HepG2 (cell line): ENCODE data around the gene SEMA4B. TPM values are rescaled to one million over a fixed set of nuclear protein-coding genes. Genes with fewer than 3 reads are reported as not detected.
A peak's percentile ranks its signal among the peaks of the same experiment; 100 is the strongest.

Experiments used
- ATAC-seq: fragments of 200-7000 bp; cut with Tn5 transposase; 3 replicates; pipeline ENCODE4 v1.9.1; 2020; ENCODE audit warnings: mild to moderate bottlenecking, moderate library complexity
- BruUV-seq: library from RNA; stranded (reverse); fragments of 400-500 nt; replicated peaks from 2 replicates; lab custom pipeline; 2021; lab: Mats Ljungman, UMichigan
- CTCF ChIA-PET: fragments of 300-600 bp; formaldehyde crosslinking; extraction: SDS; loops from one replicate; lab custom pipeline; 2021; ENCODE audit warnings: low total read pairs, inconsistent platforms, low intra/inter-chr PET ratio; lab: Yijun Ruan, JAX
- POLR2A ChIA-PET: fragments of 350-600 bp; sonication (Branson Sonifier 250); formaldehyde crosslinking; loops from one replicate; lab custom pipeline; 2020; ENCODE audit warnings: antibody characterized with exemption, inconsistent platforms; lab: Yijun Ruan, JAX
- DNase-seq: peaks from one replicate; pipeline ENCODE4 v3.0.0-alpha.2; 2015; ENCODE audit warnings: low spot score
- FAIRE-seq: peaks from 3 replicates; lab custom pipeline; 2011; peaks lifted over from hg19 to GRCh38; lab: Jason Lieb, UNC
- H2AFZ ChIP-seq: one replicate; pipeline ENCODE4 v1.6.1; 2011; ENCODE audit warnings: low read length, inconsistent platforms
- H3K27ac ChIP-seq: fragments of 300-600 bp; 3 replicates; pipeline ENCODE4 v1.8.0; 2011; ENCODE audit warnings: mixed run types, mild to moderate bottlenecking, mixed read lengths, low read length, inconsistent platforms; ENCODE audit not compliant: insufficient read depth; ENCODE audit errors: extremely low read length
- H3K27me3 ChIP-seq, 2 experiments: fragments of 200-600 bp in 1 of 2; 2 replicates in 1 of 2; 3 replicates in 1 of 2; pipeline versions ENCODE4 v1.6.0 to v1.8.0; 2011; ENCODE audit warnings: low read length in 2 of 2, mild to moderate bottlenecking in 2 of 2, moderate library complexity in 2 of 2, inconsistent platforms in 1 of 2; ENCODE audit not compliant: insufficient read depth in 2 of 2, control insufficient read depth in 1 of 2
- H3K36me3 ChIP-seq, 2 experiments: fragments of 200-600 bp in 1 of 2; replicated peaks in 1 of 2; 2 replicates in 1 of 2; 3 replicates in 1 of 2; pipeline versions ENCODE4 v1.5.1 to v1.8.0; 2011; ENCODE audit warnings: low read length in 2 of 2, inconsistent platforms in 1 of 2; ENCODE audit not compliant: insufficient read depth in 2 of 2, control insufficient read depth in 1 of 2
- H3K4me1 ChIP-seq: 2 replicates; pipeline ENCODE4 v1.5.1; 2012; ENCODE audit warnings: low read length, inconsistent platforms; ENCODE audit not compliant: insufficient read depth
- H3K4me2 ChIP-seq: 2 replicates; pipeline ENCODE4 v1.6.0; 2011; ENCODE audit warnings: low read depth, low read length, inconsistent platforms
- H3K4me3 ChIP-seq, 3 experiments: fragments of 200-600 bp in 1 of 3; sonication (generic), shearing (Covaris generic) in 1 of 3; replicated peaks in 1 of 3; 2 replicates each; pipeline ENCODE4 v1.5.1; 2011 to 2016; ENCODE audit warnings: low read length in 3 of 3, inconsistent platforms in 2 of 3, low read depth in 2 of 3, mild to moderate bottlenecking in 2 of 3, control low read depth in 1 of 3, mixed read lengths in 1 of 3; ENCODE audit not compliant: insufficient read depth in 1 of 3
- H3K79me2 ChIP-seq: one replicate; pipeline ENCODE4 v1.6.1; 2011; ENCODE audit warnings: low read length, inconsistent platforms; ENCODE audit not compliant: insufficient read depth
- H3K9ac ChIP-seq: 2 replicates; pipeline ENCODE4 v1.6.0; 2011; ENCODE audit warnings: mild to moderate bottlenecking, low read depth, low read length, inconsistent platforms; ENCODE audit not compliant: insufficient read depth
- H3K9me3 ChIP-seq: 2 replicates; pipeline ENCODE4 v1.5.1; 2012; ENCODE audit warnings: mild to moderate bottlenecking, low read length
- H4K20me1 ChIP-seq: 2 replicates; pipeline ENCODE4 v1.6.0; 2011; ENCODE audit warnings: inconsistent platforms, mild to moderate bottlenecking, low read length, moderate library complexity; ENCODE audit not compliant: insufficient read depth
- CCDC6 ChIP-seq: sonication (generic); formaldehyde crosslinking; IDR thresholded peaks from 2 replicates; pipeline ENCODE4 v1.8.1; 2022; ENCODE audit warnings: mild to moderate bottlenecking, missing genetic modification reagents, moderate library complexity
- CREM ChIP-seq, 2 experiments: sonication (generic) in 1 of 2; formaldehyde crosslinking in 1 of 2; IDR thresholded peaks; 2 replicates each; pipeline versions ENCODE4 v1.4.0 to v1.6.1; 2016 to 2020; ENCODE audit warnings: antibody characterized with exemption in 1 of 2, mild to moderate bottlenecking in 1 of 2, missing genetic modification reagents in 1 of 2
- FOXK2 ChIP-seq: fragments of 450-650 bp; IDR thresholded peaks from 2 replicates; pipeline ENCODE4 v1.6.1; 2016
- GATAD1 ChIP-seq: IDR thresholded peaks from 2 replicates; pipeline ENCODE4 v1.6.1; 2016; ENCODE audit warnings: missing genetic modification reagents, missing compliant biosample characterization
- KAT7 ChIP-seq: IDR thresholded peaks from 2 replicates; pipeline ENCODE4 v1.6.1; 2018; ENCODE audit warnings: borderline replicate concordance, missing compliant biosample characterization
- KLF12 ChIP-seq: sonication (generic); formaldehyde crosslinking; IDR thresholded peaks from 2 replicates; pipeline ENCODE4 v1.4.0; 2020; ENCODE audit warnings: missing genetic modification reagents, borderline replicate concordance
- KLF9 ChIP-seq: IDR thresholded peaks from 2 replicates; pipeline ENCODE4 v1.6.1; 2016; ENCODE audit warnings: low read depth
- PHB2 ChIP-seq: fragments of 450-650 bp; IDR thresholded peaks from 2 replicates; pipeline ENCODE4 v1.6.1; 2018; ENCODE audit not compliant: partially characterized antibody
- RBAK ChIP-seq: sonication (generic); formaldehyde crosslinking; IDR thresholded peaks from 2 replicates; pipeline ENCODE4 v1.5.1; 2020; ENCODE audit warnings: mild to moderate bottlenecking, missing genetic modification reagents
- ZFAT ChIP-seq: sonication (generic); formaldehyde crosslinking; conservative IDR thresholded peaks from 2 replicates; pipeline ENCODE4 v1.8.1; 2023; ENCODE audit warnings: missing genetic modification reagents, inconsistent platforms
- ZNF274 ChIP-seq: sonication (generic); formaldehyde crosslinking; IDR thresholded peaks from 2 replicates; pipeline ENCODE4 v1.5.1; 2020; ENCODE audit warnings: mild to moderate bottlenecking, missing genetic modification reagents
- ZNF530 ChIP-seq: sonication (generic); formaldehyde crosslinking; IDR thresholded peaks from 2 replicates; pipeline ENCODE4 v1.5.0; 2020; ENCODE audit warnings: low read depth, mild to moderate bottlenecking, missing genetic modification reagents
- ZNF670 ChIP-seq: sonication (generic); formaldehyde crosslinking; IDR thresholded peaks from 2 replicates; pipeline ENCODE4 v1.8.0; 2022; ENCODE audit warnings: mild to moderate bottlenecking, missing genetic modification reagents, borderline replicate concordance
- WGBS: methylation state at CpG from one replicate; pipeline ENCODE4 v1.1.6; 2017; ENCODE audit warnings: low lambda C conversion rate; 5-methylcytosine and 5-hydroxymethylcytosine counted together
- in situ Hi-C: cut with HindIII; loops from 2 replicates; pipeline ENCODE4 v1.10.0; 2017; ENCODE audit warnings: low pct_unique_long_range_greater_than_20kb; ENCODE audit not compliant: extremely low pct_ligation_motif_present
- intact Hi-C: fragments of 100-400 bp; cut with micrococcal nuclease; formaldehyde crosslinking; loops from one replicate; pipeline ENCODE4 v1.10.0; 2022; ENCODE audit not compliant: unreplicated experiment
- polyA plus RNA-seq, 8 experiments: library from polyadenylated mRNA; depleted of rRNA in 3 of 8; stranded (reverse) in 7 of 8; unstranded in 1 of 8; fragments of >200 nt; fragmentation: Illumina TruSeq in 4 of 8; extraction: Trizol in 4 of 8; gene quantifications; 2 replicates each; pipeline versions ENCODE4 v1.2.1 to v1.2.3, GENCODE V29; 2011 to 2016; ENCODE audit warnings: low read depth in 4 of 8, missing spikeins in 1 of 8, mixed read lengths in 1 of 8; ENCODE audit not compliant: insufficient read depth in 1 of 8
- total RNA-seq, 5 experiments: library from RNA; depleted of rRNA; stranded (reverse); fragments of >200 nt; fragmentation: Illumina TruSeq; extraction: Trizol; gene quantifications; 2 replicates each; pipeline ENCODE4 v1.2.3, GENCODE V29; 2016; ENCODE audit warnings: low read depth in 1 of 5
- TF ChIP-seq, protein P1 (sequence below): sonication (generic); formaldehyde crosslinking; IDR thresholded peaks from 2 replicates; pipeline ENCODE4 v1.4.0; 2020; ENCODE audit warnings: mild to moderate bottlenecking, missing genetic modification reagents
- TF ChIP-seq, protein P2 (sequence below): sonication (generic); formaldehyde crosslinking; IDR thresholded peaks from 2 replicates; pipeline ENCODE4 v1.8.1; 2022; ENCODE audit warnings: mild to moderate bottlenecking, missing genetic modification reagents

The SEMA4B gene
- total and polyA plus RNA-seq, 2 of the 13 experiments (the other 11 are each of a cell fraction or from before 2014, with no cell fraction given): 2.1 to 17.0 TPM

DNA sequence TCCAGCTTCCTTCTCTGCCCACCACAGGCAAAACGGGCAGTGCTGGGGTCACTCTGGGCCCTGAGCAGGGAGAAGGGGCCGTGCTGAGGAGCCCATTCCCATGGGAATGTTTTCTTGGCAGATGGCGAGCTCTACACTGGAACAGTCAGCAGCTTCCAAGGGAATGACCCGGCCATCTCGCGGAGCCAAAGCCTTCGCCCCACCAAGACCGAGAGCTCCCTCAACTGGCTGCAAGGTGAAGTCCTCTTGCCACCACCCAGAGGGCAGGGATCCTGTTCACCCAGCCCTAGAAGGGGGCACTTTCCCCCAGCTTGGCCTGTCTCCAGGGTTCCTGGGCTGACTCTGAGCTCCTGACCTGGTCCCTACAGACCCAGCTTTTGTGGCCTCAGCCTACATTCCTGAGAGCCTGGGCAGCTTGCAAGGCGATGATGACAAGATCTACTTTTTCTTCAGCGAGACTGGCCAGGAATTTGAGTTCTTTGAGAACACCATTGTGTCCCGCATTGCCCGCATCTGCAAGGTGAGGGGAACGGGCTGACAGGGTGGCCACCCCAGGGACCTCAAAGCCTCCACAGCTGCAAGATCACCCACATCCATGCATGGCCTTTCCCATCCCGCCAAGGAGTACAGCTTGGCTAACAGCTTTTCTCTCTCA lies 20.2 kb downstream of the SEMA4B start (continued):
- TF ChIP-seq ZNF274 (CRISPR knock-in tag) (no peak), FOXK2 (no peak), GATAD1 (0 out of 2 replicates have a peak, but pooled peaks have one; percentile 19), CCDC6 (CRISPR knock-in tag) (peak; percentile 34; the same call in 1 of the 2 replicates)
- TF ChIP-seq, protein P1, sequence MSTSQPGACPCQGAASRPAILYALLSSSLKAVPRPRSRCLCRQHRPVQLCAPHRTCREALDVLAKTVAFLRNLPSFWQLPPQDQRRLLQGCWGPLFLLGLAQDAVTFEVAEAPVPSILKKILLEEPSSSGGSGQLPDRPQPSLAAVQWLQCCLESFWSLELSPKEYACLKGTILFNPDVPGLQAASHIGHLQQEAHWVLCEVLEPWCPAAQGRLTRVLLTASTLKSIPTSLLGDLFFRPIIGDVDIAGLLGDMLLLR (CRISPR knock-in tag): peak; percentile 24; the same call in 1 of the 2 replicates

DNA sequence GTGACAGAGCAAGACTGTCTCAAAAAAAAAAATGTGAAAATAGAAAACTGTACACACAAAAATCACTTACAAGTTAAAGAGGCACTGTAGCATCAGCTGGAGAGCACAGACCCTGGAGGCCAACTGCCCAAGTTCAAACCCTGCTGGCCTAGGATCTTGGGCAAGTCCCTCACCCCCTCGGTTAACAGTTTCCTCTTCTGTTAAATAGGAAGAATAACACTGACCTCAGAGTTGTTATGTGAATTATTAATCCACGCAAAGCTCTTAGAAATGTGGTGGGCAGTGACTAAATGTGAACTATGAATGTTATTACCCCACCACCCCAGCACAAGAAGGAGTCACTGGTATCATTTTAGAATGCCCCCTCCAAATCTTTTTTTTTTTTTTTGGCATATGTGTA lies 21.4 kb downstream of the SEMA4B start:
- Histone ChIP-seq H3K9me3 (no peaks in the 10 kb centered on the region), H3K9ac (no peak overlapping the region), H3K36me3 (peaks cover 13 to 37% of the 10 kb centered on the region in 2 experiments), H3K79me2 (no peaks in the 10 kb centered on the region), H3K4me1 (no peaks in the 10 kb centered on the region), H2AFZ (no peak overlapping the region), H3K27ac (no peak overlapping the region), H3K27me3 (no peaks in the 10 kb centered on the region), H4K20me1 (no peaks in the 10 kb centered on the region), H3K4me2 (no peak overlapping the region), H3K4me3 (no peak overlapping the region)
- no peak for TF ChIP-seq RBAK (CRISPR knock-in tag)
- TF ChIP-seq ZFAT (CRISPR knock-in tag): no peak
- no peak for TF ChIP-seq KLF12 (CRISPR knock-in tag)
- no peak for TF ChIP-seq ZNF670
- no peak for TF ChIP-seq CREM (IDR thresholded peaks at IDR 0.05)
- TF ChIP-seq CREM (CRISPR knock-in tag; IDR thresholded peaks at IDR 0.05): no peak
- TF ChIP-seq ZNF530 (CRISPR knock-in tag): no peak
- TF ChIP-seq KAT7: no peak
- TF ChIP-seq PHB2: no peak
- no peak for TF ChIP-seq KLF9 (CRISPR knock-in tag)
- TF ChIP-seq, protein P2, sequence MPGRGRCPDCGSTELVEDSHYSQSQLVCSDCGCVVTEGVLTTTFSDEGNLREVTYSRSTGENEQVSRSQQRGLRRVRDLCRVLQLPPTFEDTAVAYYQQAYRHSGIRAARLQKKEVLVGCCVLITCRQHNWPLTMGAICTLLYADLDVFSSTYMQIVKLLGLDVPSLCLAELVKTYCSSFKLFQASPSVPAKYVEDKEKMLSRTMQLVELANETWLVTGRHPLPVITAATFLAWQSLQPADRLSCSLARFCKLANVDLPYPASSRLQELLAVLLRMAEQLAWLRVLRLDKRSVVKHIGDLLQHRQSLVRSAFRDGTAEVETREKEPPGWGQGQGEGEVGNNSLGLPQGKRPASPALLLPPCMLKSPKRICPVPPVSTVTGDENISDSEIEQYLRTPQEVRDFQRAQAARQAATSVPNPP (CRISPR knock-in tag): no peak
- no peak for DNase-seq
- ATAC-seq: no peak
- WGBS: 94% methylated on average over 2 of the region's 2 CpGs
- in situ Hi-C loops (no loop called here), intact Hi-C loops (no loop called here)
- BruUV-seq: no TSS peak
- ChIA-PET CTCF (no interaction called here), POLR2A (no interaction called here)
- no peak for FAIRE-seq
